GM21447 (cell line): ENCODE measurements around the gene HOXA11.

Experiments used
- ATAC-seq: cut with Tn5 transposase; IDR thresholded peaks from one replicate; pipeline ENCODE4 v1.9.1; 2021; ENCODE audit not compliant: unreplicated experiment

The HOXA11 gene

DNA sequence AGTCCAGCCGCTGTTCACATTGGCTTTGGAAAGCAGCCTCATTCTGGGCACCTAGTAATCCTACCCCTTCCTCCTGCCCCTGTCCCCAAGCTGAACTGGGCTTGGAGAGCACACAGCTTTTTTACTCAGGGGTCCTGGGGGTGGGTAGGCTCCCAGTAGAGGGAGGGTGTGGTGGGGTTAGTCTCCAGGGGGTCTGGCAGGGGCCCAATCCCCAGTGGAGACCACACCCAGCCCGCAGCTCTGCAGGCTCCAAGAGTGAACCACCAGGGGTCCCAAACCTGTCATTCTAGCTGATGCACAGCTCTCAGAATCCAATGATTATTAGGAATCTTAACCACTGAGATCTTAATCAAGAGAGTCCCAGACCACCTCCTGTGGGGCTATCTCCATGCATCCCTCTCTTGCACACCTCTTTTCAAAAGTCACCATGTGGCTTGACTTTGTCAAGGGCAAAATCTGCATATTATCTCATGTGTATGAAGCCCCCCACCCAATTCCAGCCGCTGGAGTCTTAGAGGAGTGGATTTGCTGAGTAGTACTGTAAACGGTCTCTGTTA is 2.7 kb downstream of the HOXA11 start:
- ATAC-seq: no peak

DNA sequence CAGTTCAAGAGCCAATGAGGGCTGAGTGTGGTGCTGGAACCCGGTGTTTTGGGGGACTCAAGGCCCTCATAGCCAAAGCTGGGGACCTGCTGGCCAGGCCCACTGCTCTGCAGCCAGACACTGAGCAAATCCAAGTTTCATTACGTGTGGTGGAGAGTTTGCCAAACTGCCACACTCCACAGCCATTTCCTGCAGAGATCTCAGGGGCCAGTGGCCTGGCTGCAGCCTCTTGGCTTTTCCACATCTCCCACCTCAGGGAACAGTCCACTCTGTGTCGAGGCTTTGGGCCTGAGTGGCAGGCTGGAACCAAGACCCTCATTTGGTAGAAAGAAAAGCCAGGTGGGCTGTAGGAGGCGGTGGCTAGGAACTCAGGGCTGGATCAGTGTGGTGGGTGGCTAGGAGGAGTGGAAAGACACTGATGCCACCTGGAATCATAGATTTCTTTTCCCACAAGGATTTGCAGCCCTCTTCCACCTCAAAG is 3.2 kb downstream of the HOXA11 start:
- ATAC-seq: no peak

DNA sequence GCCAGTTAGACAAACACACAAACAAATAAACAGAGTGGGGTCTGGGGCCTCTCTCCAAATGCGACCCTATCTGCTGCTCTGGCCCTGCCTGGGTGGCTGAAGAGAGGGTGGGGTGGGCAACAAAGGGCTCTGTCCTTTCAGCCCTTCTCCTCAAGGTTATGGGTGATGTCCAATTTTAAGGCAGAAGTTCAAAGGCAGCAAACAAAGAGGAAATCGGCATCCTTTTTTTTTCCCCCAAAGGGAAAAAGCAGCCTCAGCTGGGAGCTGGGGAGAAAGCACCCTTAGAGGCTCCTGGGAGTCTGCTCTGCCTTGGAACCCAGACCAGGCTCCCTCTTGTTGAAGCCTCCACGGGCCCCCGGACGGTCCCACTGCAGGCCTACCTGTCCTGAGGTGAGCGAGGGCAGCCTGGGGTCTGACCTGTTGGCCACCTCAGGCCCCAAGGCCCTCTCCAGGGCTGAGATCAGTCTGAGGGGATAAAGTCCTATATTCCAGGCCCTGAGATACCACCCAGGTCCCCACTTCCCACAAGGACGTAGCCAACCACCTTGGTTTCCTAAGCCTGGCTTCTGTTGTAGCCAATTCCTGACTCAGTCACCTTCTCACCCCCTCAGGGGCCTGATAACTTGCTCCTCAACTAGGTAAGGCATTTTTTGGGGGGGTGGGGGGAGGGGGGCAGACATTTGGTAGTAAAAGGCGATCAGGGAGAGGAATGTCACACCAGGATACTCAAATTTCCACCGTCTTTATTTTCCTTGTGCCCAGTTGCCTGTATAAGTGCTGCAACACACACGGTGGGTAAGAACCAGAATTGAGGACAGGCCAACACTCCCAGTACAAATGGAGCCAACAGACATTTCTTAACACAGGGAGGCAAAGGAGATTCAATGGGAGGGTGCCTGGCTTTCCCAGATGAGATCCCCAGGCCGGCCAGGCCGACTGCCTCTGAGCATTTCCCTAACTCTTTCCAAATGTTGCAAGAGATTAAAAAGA is 4.3 kb downstream of the HOXA11 start:
- no peak for ATAC-seq

DNA sequence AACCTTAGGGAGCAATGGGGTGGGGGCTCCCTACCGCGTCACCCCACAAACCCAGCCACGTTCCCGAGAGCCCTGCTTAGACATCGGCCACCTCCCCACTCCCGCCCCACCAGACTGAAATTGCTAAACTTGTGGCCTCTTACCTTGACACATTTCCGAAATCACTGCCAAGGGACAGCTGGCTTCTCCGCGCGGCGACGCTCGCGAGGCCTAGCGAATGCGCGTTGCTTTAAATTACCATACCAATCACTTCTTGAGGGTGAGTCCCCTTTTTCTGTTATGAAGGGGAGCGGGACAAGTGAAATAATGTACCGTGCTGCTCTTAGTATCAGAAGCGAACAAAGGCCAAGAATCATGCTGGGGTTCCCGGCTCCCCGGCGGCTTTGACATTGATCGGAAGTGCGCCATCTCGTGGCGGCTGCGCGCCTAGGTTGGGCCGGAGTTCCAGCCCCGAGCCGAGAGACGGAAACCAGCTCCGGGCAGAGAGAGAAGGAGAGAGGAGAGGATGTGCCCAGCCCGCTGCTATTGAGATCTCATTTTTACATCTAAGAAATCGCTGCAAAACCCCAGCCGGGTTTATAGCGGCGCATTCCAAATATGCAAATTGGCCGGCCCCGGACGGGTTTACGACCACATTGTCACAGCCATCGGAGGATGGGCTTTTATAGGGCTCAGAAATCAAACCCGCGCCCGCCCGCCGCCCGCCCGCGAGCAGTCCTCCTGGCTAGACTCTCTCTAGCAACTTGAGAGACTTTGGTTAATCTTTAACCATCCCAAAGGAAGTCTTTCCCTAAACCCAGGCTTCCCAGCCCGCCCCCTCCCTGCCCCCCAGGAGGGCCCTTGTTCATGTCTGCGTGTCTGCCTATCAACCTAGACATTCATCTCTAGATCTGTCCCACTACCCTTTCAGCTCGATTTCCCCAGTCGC is 5.3 kb downstream of the HOXA11 start:
- no peak for ATAC-seq

DNA sequence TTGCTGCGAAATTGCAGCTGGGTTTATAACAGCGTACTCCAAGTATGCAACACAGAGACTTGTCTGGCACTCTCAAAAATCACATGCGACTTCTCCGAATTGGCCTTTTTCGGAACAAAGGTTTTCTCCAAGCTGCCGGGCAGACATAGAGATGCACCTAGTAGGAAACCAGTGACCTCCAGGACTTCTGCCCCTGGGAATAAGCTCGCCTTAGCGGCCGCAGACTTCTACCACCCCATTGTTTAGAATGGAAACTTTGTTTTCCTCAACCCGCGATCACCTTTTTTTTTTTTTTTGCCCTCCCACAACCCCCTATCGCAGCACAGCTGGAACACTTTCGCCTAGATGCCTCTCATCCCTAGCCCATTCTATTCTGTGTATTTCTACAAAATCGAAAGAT is 6.0 kb downstream of the HOXA11 start:
- no peak for ATAC-seq

DNA sequence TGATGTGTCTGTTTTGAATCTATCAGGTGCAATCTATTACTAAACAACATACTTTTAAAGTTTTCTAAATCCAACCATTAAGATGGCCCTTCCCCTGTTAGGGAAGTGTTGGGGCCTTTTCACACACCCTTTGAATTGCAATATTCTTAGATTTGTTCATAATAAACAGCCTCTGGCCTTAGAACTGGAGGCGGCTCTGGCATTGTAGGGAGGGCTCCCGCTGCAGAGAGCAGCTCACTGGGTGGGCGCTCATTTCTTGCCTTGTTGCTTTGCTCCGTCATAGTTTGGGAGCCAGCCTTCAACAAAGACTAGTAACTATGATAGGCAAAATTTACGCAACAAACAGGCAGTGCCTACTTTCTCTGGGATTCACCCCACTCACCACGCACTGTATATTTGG is 6.7 kb downstream of the HOXA11 start:
- ATAC-seq: no peak

DNA sequence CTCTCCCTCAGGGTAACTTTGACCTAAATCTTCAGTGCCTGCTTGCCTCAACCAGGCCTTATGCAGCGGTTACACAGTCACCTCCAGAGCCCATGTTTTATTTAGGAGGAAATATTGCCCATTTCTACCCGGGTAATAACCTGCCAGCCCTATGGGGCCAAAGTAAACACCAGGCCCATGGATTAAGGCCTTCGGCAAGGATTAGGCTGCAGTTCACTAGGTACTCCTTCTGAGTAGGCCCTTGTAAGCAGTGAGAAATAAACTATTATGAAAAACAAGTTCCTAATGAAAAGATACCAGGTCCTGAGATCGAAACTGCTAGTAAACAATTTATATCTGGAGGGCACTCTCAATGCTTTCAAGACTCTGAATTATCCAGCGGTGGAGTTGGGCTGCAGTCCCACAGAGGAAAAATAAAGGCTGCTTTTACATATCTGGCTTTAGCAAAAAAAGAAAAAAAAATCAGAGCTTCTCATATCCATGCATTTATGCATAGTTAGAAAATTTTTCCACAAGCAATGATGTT is 7.2 kb downstream of the HOXA11 start:
- no peak for ATAC-seq

DNA sequence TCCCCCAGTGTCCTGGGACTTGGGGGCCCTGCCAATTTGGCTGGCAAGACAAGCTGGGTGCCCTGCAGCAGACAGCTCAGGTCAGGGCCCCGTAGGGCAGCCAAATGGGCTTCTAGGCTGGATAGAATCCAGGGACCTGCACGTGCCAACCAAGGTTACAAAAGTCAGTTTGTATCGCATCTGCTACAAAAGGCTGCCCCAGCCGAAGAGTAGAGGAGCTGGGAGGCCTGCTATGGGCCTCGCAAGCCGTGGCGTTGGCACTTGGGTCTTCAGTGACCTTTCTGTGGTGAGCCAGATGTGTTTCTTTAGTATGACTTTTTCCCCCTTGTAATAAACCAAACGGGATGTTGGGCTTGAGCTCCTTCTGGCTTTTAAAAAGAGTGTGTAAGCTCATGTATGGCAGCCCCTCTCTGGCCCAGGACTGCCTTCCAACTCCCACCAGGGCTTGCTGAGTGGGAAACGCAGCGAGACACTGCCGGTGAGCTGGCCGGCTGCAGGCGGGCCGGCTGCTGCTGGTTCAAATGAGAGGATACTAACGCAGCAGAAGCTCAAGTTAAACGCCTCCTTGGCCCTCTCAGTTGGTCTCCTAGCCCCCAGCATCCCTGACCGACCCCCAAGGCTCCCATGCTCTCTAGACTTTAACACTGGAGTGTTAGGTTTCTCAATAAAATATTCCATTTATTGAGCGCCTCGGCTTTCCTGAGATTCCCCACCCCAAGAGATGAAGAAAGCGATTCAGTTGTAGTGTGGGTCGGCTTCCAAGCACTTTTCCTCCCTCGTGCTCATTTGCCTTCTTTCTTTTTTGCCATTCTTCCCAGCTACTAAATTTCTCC is 7.9 kb downstream of the HOXA11 start:
- no peak for ATAC-seq

DNA sequence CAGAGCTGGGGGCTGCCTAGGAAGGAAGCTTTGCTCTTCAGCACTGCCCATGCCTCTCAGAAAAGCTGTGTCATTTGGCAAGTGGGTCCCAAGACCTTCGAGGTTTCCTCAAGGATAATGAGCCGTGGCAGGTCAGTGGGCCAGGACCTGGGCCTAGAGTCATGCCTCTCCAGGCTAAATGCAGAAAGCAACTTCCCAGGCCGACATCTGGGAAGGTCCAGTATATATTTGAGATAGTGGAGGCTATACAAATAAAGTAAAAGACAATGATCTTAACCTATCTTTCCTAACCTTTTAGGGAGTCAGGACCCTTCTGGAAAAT is 8.5 kb downstream of the HOXA11 start:
- ATAC-seq: no peak

DNA sequence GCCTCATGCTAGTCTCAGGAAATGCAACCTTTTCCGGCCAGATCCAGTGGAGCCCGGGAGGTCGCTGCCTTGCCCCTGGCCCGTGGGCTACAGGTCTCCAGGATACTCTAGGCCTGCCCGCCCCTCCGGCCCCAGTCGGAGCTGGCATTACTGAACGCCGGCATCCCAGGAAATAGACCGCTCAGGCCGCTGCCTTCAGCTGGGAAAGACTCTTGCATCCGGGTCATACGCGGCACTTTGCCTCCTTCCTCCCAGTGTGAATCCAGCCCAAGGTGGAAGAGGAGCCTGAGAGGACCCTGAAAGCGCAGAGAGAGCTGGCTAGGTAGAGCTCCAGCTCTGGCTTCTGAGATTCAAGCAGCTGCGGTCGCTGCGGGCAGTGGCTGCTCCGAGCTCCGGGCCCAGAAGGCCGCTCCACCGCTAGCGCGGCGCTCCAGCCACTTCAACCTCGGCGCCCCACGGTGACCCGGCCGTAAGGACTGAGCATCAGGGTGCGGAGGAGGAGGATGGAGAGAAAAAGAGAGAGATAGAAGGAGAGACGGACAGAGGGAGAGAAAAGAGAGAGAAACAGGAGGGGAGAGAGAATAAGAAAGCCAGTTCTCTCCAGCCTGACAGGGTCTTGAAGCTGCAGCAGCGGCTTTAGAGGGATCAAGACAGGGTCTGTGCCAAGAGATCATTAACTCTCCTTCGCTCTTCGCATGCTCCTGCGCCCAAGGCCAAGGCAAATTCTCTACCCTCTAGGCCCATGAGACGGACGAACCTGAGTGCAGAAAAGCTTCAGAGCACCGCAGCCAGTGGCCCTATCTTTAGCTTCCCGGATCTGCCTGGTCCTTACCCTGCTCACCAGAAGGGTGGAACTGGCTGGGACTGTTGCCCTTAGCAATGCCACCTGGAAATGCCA is 9.2 kb downstream of the HOXA11 start:
- no peak for ATAC-seq

DNA sequence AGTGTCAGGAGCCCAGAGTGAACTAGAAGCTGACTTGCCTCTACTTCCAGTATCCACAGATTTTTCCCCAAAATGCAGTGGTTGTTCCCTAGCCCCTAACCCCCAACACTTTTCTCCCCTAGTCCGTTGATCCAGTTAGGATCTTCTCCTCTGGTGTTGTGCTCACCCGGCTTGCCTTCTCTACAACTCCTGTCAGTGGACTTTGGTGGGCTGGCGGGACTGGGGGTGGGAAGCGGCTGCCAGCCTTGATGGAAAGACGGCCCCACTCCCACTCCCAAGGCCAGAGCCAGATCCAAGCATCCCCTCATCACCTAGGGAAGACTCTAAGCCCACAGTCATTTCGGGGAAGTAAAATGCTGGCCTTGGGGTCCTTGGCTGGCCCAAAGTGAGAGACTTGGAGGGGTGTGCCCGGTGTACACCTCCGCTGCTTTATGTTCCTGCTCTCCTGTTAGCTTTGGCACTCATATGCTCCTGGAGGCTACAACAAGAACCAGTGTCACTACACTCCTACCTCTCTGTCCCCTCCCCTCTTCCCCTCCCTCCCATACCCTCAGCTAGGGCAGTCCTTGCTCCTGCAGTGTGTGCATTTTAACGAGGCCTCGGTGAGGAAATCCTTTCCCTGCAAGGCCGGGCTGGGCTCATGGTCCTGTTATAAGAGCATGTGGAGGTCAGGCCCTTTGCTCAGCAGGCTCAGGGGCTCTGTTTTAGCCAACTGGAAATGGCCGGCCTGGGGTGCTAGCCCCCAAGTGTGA is 10.0 kb downstream of the HOXA11 start:
- ATAC-seq: no peak

DNA sequence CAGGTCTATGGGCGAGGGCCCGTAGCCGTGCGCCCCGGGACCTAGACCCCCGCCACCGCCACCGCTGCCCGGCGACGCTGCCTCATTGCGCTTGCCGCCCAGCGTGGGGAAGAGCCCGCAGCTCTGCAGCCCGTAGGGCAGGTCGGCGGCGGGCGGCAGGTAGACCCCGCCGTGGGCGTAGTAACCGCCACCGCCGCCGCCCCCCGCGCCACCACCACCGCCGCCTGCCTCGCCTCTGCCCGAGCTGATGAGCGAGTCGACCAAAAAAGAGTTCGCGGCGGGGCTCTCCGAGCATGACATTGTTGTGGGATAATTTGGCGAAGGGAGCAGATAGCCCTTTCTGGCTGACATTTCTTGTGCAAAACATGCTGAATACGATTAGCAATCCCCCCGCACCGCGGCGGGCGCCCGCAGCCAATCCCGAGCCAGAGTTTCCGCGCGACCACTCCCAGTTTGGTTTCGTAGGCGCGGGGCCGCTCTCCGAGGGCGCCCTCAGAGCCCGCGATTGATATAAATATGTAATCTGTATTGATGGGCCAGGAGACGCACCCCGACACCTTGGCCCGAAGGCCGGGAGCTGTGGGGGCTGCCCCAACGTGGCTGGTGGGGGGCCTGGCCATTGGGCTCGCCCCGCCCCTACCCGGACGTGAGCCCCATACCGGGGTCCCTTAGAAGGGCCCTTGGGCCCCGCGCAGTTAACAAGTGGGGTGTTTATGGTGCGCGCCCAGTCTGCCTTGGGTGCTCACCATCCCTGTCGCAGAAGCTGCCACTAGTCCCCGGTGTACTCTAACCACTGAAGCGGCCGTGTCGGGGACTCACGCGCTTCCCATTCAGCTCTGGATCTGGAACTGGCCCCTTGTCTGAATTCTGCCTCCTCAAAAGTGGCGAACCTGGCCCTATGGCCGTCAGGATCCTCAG is 10.8 kb downstream of the HOXA11 start, which contains the start of gene HOXA10:
Gene HOXA10 (minus strand): TSS at position 365 of the 918 bp plus-strand sequence. CDS start 14 bp downstream, at position 351.
- ATAC-seq: no peak

DNA sequence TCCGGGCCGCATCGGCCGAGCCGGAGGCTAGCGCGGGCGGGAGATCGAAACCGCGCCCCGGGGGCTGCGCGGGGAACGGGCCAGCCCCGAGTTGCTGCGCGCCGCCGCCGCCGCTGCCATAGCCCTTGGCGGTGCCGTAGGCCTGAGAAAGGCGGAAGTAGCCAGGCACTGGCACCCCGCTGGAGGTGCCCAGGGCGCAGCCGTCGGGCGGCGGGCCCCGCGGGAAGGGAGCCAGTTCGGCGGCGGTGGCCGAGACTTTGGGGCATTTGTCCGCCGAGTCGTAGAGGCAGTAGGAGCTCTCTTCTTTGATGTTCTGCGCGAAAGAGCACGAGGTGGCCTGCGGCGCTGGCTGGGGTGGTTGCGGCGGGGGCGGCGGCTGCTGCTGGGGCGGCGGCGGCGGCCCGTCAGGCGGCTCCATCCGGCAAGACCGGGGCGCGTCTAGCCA is 11.5 kb downstream of the HOXA11 start:
- ATAC-seq: no peak

DNA sequence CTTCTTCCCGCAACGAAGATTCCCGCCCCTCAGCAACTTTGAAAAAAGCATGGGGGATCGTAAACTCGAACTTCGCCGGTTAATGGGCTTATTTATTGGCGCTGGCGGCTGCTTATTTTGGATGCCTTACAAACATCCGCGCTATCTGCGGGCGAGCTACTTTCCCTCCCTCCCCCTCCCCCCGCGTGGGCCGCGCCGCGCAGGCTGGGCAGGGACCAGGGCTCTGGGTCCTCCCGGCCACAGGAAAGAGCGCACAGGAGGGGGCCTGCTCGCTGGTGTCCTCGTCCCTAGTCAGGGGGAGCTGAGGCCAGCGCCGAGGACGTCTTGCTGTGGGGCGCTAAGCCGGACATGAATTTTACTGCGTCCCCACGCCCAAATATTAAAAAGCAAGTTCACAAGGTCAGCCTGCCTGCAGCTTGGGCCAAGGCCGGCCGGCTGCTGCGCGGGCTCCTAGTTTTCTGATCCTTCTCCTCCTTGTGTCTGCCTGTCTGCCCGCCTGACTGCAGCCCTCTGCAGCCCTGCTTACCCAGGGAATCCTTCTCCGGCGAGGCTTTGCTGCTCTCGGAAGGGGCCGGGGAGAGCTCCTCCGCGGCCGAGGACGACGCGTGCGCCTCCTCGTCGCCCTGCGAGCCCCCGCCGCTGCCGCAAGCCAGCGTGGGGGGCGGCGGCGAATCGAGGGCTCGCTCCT is 12.1 kb downstream of the HOXA11 start:
- ATAC-seq: no peak

DNA sequence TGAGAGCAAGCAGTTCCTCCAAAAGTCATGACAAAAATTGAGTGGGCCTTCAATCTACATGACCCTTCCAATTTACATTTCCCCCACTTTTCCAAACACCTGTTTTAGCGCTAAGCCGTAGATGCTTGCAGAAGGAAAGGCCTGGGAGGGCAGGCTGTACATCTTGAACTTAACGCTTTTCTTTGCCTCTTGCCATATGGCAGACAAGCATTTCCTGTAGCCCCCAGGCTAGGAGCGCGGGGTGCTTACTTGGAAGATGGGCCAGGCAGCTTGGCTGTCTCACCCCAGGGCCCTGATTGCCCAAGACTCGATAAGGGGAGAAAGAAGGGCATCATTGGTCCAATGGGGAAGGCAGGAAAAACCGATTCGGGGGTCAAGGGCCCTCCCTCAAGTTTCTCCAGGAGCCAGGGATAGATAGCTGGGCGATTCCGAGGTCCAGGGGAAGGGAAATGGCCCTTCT is 12.7 kb downstream of the HOXA11 start:
- no peak for ATAC-seq

DNA sequence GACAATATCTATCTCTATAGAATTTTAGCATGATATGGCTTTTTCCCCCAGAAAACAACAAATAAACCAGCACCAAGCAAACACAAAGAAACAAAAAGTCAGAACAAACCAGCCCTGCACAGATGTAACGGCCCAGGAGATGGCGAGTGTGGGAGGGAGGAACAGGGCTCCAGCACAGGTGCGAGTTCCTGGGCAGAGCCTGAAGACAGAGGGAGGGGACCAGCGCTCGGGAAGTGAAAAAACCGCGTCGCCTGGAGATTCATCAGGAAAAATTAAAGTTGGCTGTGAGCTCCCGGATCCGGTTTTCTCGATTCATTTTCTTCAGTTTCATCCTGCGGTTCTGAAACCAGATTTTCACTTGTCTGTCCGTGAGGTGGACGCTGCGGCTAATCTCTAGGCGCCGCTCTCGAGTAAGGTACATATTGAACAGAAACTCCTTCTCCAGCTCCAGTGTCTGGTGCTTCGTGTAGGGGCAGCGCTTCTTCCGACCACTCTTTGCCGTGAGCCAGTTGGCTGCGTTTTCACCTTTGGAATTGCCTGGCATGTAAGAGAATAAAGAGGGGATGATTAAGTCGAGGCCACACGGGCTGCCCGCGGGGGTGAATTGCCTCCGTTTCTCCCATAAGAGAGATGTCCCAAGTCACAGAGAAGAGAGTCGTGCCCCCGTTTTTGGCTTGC is 13.3 kb downstream of the HOXA11 start:
- ATAC-seq: no peak
